ENCODE data around the gene ZNF804B. TPM values are rescaled to one million over a fixed set of nuclear protein-coding genes. Genes with fewer than 3 reads are reported as not detected.

The ZNF804B gene
- total and polyA plus RNA-seq, 2 of the 4 experiments (the other 2 are of a cell fraction): not detected

DNA sequence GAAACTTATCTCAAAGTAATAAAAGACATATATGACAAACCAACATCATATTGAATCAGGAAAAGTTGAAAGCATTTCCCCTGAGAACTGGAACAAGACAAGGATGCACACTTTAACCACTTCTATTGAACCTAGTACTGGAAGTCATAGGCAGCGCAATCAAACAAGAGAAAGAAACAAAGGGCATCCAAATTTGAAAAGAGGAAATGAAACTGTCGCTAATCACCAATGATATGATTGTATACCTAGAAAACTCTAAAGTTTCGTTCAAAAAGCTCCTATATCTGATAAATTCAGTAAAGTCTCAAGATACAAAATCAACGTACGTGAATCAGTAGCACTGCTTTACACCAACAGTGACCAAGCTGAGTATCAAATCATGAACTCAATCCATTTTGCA lies 173.8 kb downstream of the ZNF804B start:
- H3K14ac ChIP-seq (replicated peaks; ENCODE audit: low read depth, low read length): no peak overlapping the region
- no peak overlapping the region for H3K4ac ChIP-seq (ENCODE audit: low read depth, low read length)
- H3K27me3 ChIP-seq (ENCODE audit: control insufficient read depth, insufficient read depth, low read length): no peaks in the 10 kb centered on the region
- no peaks in the 10 kb centered on the region for H3K36me3 ChIP-seq (ENCODE audit: control insufficient read depth, insufficient read depth, low read length)
- WGBS, 2 experiments (ENCODE audit: extremely low coverage in 2 of 2, insufficient read length in 1 of 2): 62% methylated on average over 2 of the region's 5 CpGs; no CpG with 5 or more reads in 1 of the 2 experiments
- no peak overlapping the region for H2BK20ac ChIP-seq (ENCODE audit: low read depth, low read length)
- H2BK120ac ChIP-seq (ENCODE audit: low read depth, low read length): no peak overlapping the region
- no peak overlapping the region for H2AFZ ChIP-seq (replicated peaks; ENCODE audit: low read length, poor library complexity)
- H4K8ac ChIP-seq (ENCODE audit: low read depth in 2 of 2, low read length in 2 of 2): no peak overlapping the region
- H4K20me1 ChIP-seq (ENCODE audit: insufficient read depth, low read length): no peaks in the 10 kb centered on the region
- H3K27ac ChIP-seq (ENCODE audit: insufficient read depth, low read length): no peak overlapping the region
- CTCF ChIA-PET: no interaction called here
- intact Hi-C loops (cut with micrococcal nuclease): no loop called here
- no peak overlapping the region for H4K5ac ChIP-seq (ENCODE audit: low read depth, low read length)
- no TSS peak for BruUV-seq (replicated peaks)
- no peak overlapping the region for H3K23ac ChIP-seq (ENCODE audit: low read depth, low read length)
- no peak for TF ChIP-seq FOS (IDR thresholded peaks at IDR 0.05; ENCODE audit: low read depth, low read length)
- no peak for TF ChIP-seq RCOR1 (IDR thresholded peaks at IDR 0.05; ENCODE audit: insufficient replicate concordance, low read length)
- TF ChIP-seq CEBPB (IDR thresholded peaks at IDR 0.05; ENCODE audit: low read depth, low read length): no peak
- TF ChIP-seq MXI1 (IDR thresholded peaks at IDR 0.05; ENCODE audit: borderline replicate concordance, low read depth, low read length): no peak
- TF ChIP-seq CHD1 (IDR thresholded peaks at IDR 0.05; ENCODE audit: low read depth, low read length): no peak
- TF ChIP-seq POLR2A (IDR thresholded peaks at IDR 0.05; ENCODE audit: low read depth, low read length): no peak
- TF ChIP-seq, protein P1, sequence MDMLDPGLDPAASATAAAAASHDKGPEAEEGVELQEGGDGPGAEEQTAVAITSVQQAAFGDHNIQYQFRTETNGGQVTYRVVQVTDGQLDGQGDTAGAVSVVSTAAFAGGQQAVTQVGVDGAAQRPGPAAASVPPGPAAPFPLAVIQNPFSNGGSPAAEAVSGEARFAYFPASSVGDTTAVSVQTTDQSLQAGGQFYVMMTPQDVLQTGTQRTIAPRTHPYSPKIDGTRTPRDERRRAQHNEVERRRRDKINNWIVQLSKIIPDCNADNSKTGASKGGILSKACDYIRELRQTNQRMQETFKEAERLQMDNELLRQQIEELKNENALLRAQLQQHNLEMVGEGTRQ (IDR thresholded peaks at IDR 0.05; ENCODE audit: low read depth, low read length): no peak
- TF ChIP-seq NFE2L2 (IDR thresholded peaks at IDR 0.05; ENCODE audit: low read depth, low read length): no peak
- TF ChIP-seq, protein P2, sequence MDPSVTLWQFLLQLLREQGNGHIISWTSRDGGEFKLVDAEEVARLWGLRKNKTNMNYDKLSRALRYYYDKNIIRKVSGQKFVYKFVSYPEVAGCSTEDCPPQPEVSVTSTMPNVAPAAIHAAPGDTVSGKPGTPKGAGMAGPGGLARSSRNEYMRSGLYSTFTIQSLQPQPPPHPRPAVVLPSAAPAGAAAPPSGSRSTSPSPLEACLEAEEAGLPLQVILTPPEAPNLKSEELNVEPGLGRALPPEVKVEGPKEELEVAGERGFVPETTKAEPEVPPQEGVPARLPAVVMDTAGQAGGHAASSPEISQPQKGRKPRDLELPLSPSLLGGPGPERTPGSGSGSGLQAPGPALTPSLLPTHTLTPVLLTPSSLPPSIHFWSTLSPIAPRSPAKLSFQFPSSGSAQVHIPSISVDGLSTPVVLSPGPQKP (IDR thresholded peaks at IDR 0.05; ENCODE audit: borderline replicate concordance, low read depth, low read length): no peak
- no peak for TF ChIP-seq RAD21 (IDR thresholded peaks at IDR 0.05; ENCODE audit: low read length)
- no peak for TF ChIP-seq RFX5 (IDR thresholded peaks at IDR 0.05; ENCODE audit: low read depth, low read length)
- TF ChIP-seq, protein P3, sequence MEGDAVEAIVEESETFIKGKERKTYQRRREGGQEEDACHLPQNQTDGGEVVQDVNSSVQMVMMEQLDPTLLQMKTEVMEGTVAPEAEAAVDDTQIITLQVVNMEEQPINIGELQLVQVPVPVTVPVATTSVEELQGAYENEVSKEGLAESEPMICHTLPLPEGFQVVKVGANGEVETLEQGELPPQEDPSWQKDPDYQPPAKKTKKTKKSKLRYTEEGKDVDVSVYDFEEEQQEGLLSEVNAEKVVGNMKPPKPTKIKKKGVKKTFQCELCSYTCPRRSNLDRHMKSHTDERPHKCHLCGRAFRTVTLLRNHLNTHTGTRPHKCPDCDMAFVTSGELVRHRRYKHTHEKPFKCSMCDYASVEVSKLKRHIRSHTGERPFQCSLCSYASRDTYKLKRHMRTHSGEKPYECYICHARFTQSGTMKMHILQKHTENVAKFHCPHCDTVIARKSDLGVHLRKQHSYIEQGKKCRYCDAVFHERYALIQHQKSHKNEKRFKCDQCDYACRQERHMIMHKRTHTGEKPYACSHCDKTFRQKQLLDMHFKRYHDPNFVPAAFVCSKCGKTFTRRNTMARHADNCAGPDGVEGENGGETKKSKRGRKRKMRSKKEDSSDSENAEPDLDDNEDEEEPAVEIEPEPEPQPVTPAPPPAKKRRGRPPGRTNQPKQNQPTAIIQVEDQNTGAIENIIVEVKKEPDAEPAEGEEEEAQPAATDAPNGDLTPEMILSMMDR (conservative IDR thresholded peaks at IDR 0.05; ENCODE audit: low read depth, low read length): no peak
- no peak for TF ChIP-seq SMC3 (IDR thresholded peaks at IDR 0.05; ENCODE audit: low read depth, low read length)
- no peak for TF ChIP-seq BHLHE40 (IDR thresholded peaks at IDR 0.05; ENCODE audit: low read depth, low read length)
- TF ChIP-seq MAFK (IDR thresholded peaks at IDR 0.05; ENCODE audit: low read depth, low read length): no peak
- TF ChIP-seq MAZ (IDR thresholded peaks at IDR 0.05; ENCODE audit: borderline replicate concordance, low read depth, low read length): no peak
- no peak overlapping the region for H3K4me3 ChIP-seq (ENCODE audit: insufficient read depth, low read depth, low read length)
- H2BK15ac ChIP-seq (ENCODE audit: low read depth, low read length): no peak overlapping the region
- H3K9ac ChIP-seq (ENCODE audit: low read depth, low read length): no peak overlapping the region
- H3K4me1 ChIP-seq (ENCODE audit: control insufficient read depth, insufficient read depth, low read length): no peaks in the 10 kb centered on the region
- no peak overlapping the region for H2BK5ac ChIP-seq (ENCODE audit: low read depth, low read length, poor library complexity, severe bottlenecking)
- no peak overlapping the region for H3K4me2 ChIP-seq (ENCODE audit: low read depth, low read length)
- dilution Hi-C loops (cut with HindIII; ENCODE audit: low sequenced_read_pairs, unreplicated experiment): no loop called here
- no peak overlapping the region for H3K56ac ChIP-seq (ENCODE audit: extremely low read depth, insufficient read depth, low read length)
- ATAC-seq (ENCODE audit: low read depth) (no peak), DNase-seq (no peak)
- POLR2A ChIA-PET (ENCODE audit: unreplicated experiment): no interaction called here
- in situ Hi-C loops (cut with MboI; ENCODE audit: low sequenced_read_pairs): no loop called here
- H4K91ac ChIP-seq (ENCODE audit: insufficient read depth, low read depth, low read length): no peak overlapping the region
- H3K9me1 ChIP-seq (ENCODE audit: insufficient read depth, low read length): no peaks in the 10 kb centered on the region
- H3K9me3 ChIP-seq (ENCODE audit: control insufficient read depth, insufficient read depth, low read length): no peaks in the 10 kb centered on the region
- no peaks in the 10 kb centered on the region for H3K79me1 ChIP-seq (ENCODE audit: low read depth in 1 of 2, low read length in 2 of 2)
- H2AK9ac ChIP-seq (replicated peaks; ENCODE audit: low read depth, low read length, poor library complexity): no peak overlapping the region
- no peak overlapping the region for H2AK5ac ChIP-seq (ENCODE audit: low read depth, low read length)
- no peak overlapping the region for H3K18ac ChIP-seq (ENCODE audit: low read depth, low read length)
